Measurements from ENCODE around the gene NTRK1. TPM values are rescaled to one million over a fixed set of nuclear protein-coding genes. Genes with fewer than 3 reads are reported as not detected.
A peak's percentile ranks its signal among the peaks of the same experiment; 100 is the strongest.
"Not testable (repeated sequence)": the region's sequence is repeated elsewhere in the genome, so short reads cannot be mapped to it uniquely, and the experiment has no call there.

NTRK1 gene
- total and polyA plus RNA-seq, 2 donors (not counting 1 experiment from before 2014, with no cell fraction given) = not detected

DNA sequence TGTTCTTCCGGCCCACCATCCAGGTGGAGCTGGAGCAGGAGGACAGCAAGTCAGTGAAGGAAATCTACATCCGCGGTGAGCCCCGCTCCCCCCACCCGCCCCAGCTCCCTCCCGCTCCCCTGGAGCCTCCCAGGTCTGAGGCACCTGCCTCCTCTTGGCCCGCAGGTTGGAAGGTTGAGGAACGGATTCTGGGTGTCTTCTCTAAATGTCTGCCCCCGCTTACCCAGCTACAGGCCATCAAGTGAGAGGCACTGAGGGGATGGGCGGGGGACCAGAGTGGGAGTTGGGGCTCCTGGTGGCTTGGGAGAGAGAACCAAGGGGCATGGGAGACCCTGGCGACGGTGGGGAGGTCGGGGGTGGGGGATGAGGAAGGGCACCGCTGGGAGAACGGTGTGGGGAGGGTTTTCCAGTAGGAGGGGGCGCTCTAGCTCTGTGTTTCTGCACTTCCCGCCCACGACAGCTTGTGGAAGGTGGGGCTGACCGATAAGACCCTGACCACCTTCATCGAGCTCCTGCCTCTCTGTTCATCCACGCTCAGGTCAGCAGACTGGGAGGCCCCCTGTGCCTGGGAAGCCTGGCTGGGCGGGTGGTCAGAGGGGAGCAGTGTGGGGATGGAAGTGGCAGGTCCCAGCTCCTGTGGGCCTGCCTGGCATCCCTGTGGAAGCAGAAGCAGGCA, 64.0 kb downstream of the NTRK1 start:
- H3K27ac ChIP-seq (ENCODE audit: insufficient read depth, low read length) = no peak overlapping the region
- no peak overlapping the region for H3K4me3 ChIP-seq (replicated peaks in 1 of 4; ENCODE audit: control extremely low read depth in 1 of 4, insufficient read depth in 1 of 4, low read depth in 3 of 4, low read length in 4 of 4)
- no peaks in the 10 kb centered on the region for H3K9me3 ChIP-seq (ENCODE audit: control insufficient read depth, insufficient read depth, low read depth, low read length)
- DNase-seq (ENCODE audit: low read depth in 2 of 2) = no peak
- no peak overlapping the region for H3K9ac ChIP-seq (ENCODE audit: insufficient read depth, low read length)
- TF ChIP-seq, protein P1, sequence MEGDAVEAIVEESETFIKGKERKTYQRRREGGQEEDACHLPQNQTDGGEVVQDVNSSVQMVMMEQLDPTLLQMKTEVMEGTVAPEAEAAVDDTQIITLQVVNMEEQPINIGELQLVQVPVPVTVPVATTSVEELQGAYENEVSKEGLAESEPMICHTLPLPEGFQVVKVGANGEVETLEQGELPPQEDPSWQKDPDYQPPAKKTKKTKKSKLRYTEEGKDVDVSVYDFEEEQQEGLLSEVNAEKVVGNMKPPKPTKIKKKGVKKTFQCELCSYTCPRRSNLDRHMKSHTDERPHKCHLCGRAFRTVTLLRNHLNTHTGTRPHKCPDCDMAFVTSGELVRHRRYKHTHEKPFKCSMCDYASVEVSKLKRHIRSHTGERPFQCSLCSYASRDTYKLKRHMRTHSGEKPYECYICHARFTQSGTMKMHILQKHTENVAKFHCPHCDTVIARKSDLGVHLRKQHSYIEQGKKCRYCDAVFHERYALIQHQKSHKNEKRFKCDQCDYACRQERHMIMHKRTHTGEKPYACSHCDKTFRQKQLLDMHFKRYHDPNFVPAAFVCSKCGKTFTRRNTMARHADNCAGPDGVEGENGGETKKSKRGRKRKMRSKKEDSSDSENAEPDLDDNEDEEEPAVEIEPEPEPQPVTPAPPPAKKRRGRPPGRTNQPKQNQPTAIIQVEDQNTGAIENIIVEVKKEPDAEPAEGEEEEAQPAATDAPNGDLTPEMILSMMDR (conservative IDR thresholded peaks at IDR 0.05 in 1 of 2, IDR thresholded peaks at IDR 0.05 in 1 of 2; ENCODE audit: low read depth in 1 of 2, low read length in 2 of 2) = no peak
- TF ChIP-seq EZH2 (IDR thresholded peaks at IDR 0.05; ENCODE audit: low read length, missing control alignments) = no peak
- H3K79me2 ChIP-seq (ENCODE audit: control insufficient read depth, insufficient read depth, low read length) = no peaks in the 10 kb centered on the region
- peaks cover 28% of the 10 kb centered on the region for H3K27me3 ChIP-seq (ENCODE audit: control insufficient read depth, insufficient read depth, low read length)
- H4K20me1 ChIP-seq (ENCODE audit: control insufficient read depth, extremely low read depth, insufficient read depth, low read length) = no peaks in the 10 kb centered on the region
- no peaks in the 10 kb centered on the region for H3K36me3 ChIP-seq (ENCODE audit: control insufficient read depth, insufficient read depth, low read length)
- no peak overlapping the region for H3K4me2 ChIP-seq (ENCODE audit: extremely low read depth, insufficient read depth, low read length)
- peaks cover 5% of the 10 kb centered on the region for H3K4me1 ChIP-seq (ENCODE audit: control insufficient read depth, extremely low read depth, insufficient read depth, low read length)
- H2AFZ ChIP-seq (ENCODE audit: low read length) = no peak overlapping the region

DNA sequence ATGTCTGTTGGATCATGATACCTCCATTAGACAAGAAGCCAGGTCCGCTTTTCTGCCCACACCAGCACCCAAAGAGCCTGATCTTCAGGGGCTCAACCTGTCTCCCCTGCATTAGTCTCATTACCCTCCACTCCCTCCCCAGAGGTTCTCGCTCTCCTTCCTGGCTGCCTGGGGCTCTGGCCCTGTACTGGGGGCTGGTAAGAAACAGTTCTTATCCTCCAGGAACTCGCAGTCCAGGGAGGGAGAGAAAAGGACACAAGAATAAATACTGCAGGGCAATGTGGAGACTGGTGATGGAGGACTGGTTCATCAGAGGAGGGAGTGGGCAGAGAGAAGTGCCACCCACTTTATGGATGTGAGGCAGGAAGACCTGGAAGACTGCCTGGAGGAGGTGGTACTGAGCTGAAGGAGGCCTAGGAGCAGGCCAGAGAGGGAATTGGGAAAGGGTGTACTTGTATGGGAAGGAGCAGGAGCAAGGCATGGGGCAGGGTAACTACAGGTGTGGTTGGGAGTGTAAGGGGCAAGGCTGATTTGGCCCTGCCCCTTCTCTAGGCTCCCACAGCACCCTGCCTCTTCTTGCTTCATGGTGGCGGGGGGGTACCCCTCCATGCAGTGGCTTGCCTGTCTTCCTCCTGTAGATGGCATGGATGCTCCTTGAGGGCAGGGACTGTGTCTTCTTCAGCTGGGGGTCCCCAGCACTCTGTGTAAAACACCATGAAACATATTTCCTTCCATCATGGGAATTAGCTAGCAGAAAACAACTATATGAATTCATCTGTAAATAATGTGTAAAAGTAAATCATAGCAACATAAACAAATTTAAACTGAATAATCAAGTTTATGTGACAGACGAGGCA, 64.7 kb downstream of the NTRK1 start:
- Histone ChIP-seq H3K4me2 (ENCODE audit: extremely low read depth, insufficient read depth, low read length) (no peak overlapping the region), H3K9ac (ENCODE audit: insufficient read depth, low read length) (no peak overlapping the region), H3K4me1 (ENCODE audit: control insufficient read depth, extremely low read depth, insufficient read depth, low read length) (no peaks in the 10 kb centered on the region), H3K9me3 (ENCODE audit: control insufficient read depth, insufficient read depth, low read depth, low read length) (no peaks in the 10 kb centered on the region), H3K27me3 (ENCODE audit: control insufficient read depth, insufficient read depth, low read length) (peaks cover 28% of the 10 kb centered on the region), H3K27ac (ENCODE audit: insufficient read depth, low read length) (no peak overlapping the region), H3K4me3 (replicated peaks in 1 of 4; ENCODE audit: control extremely low read depth in 1 of 4, insufficient read depth in 1 of 4, low read depth in 3 of 4, low read length in 4 of 4) (no peak overlapping the region), H3K79me2 (ENCODE audit: control insufficient read depth, insufficient read depth, low read length) (no peaks in the 10 kb centered on the region), H2AFZ (ENCODE audit: low read length) (no peak overlapping the region), H3K36me3 (ENCODE audit: control insufficient read depth, insufficient read depth, low read length) (no peaks in the 10 kb centered on the region), H4K20me1 (ENCODE audit: control insufficient read depth, extremely low read depth, insufficient read depth, low read length) (no peaks in the 10 kb centered on the region)
- no peak for DNase-seq (ENCODE audit: low read depth in 2 of 2)
- TF ChIP-seq, protein P1 (conservative IDR thresholded peaks at IDR 0.05 in 1 of 2, IDR thresholded peaks at IDR 0.05 in 1 of 2; ENCODE audit: low read depth in 1 of 2, low read length in 2 of 2) = no peak
- TF ChIP-seq EZH2 (IDR thresholded peaks at IDR 0.05; ENCODE audit: low read length, missing control alignments) = no peak

DNA sequence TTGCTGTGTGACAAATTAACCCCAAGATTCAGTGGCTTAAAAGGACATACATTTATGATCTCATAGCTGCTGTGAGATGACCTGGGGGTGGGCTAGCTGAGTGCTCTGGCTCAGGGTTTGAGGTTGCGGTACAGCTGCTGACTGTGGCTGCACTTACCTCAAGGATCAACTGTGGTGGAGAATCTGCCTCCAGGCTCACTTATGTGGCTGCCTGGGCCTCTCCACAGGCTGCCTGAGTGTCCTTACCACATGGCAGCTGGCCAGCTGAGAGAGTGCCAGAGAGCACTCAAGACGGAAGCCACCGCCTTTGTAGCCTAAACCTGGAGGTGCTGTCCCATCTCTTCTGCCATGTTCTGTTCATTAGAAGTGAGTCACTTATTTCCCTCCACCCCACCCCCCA, 65.5 kb downstream of the NTRK1 start:
- no peaks in the 10 kb centered on the region for H3K79me2 ChIP-seq (ENCODE audit: control insufficient read depth, insufficient read depth, low read length)
- no peak overlapping the region for H3K9ac ChIP-seq (ENCODE audit: insufficient read depth, low read length)
- H3K27ac ChIP-seq (ENCODE audit: insufficient read depth, low read length) = no peak overlapping the region
- H3K4me1 ChIP-seq (ENCODE audit: control insufficient read depth, extremely low read depth, insufficient read depth, low read length) = no peaks in the 10 kb centered on the region
- DNase-seq (ENCODE audit: low read depth in 2 of 2) = peak; percentile 46 to 81
- peaks cover 23% of the 10 kb centered on the region for H3K27me3 ChIP-seq (ENCODE audit: control insufficient read depth, insufficient read depth, low read length)
- no peaks in the 10 kb centered on the region for H4K20me1 ChIP-seq (ENCODE audit: control insufficient read depth, extremely low read depth, insufficient read depth, low read length)
- no peak overlapping the region for H2AFZ ChIP-seq (ENCODE audit: low read length)
- TF ChIP-seq, protein P1 (conservative IDR thresholded peaks at IDR 0.05 in 1 of 2, IDR thresholded peaks at IDR 0.05 in 1 of 2; ENCODE audit: low read depth in 1 of 2, low read length in 2 of 2) = no peak
- TF ChIP-seq EZH2 (IDR thresholded peaks at IDR 0.05; ENCODE audit: low read length, missing control alignments) = no peak
- H3K36me3 ChIP-seq (ENCODE audit: control insufficient read depth, insufficient read depth, low read length) = no peaks in the 10 kb centered on the region
- no peaks in the 10 kb centered on the region for H3K9me3 ChIP-seq (ENCODE audit: control insufficient read depth, insufficient read depth, low read depth, low read length)
- H3K4me3 ChIP-seq (replicated peaks in 1 of 4; ENCODE audit: control extremely low read depth in 1 of 4, insufficient read depth in 1 of 4, low read depth in 3 of 4, low read length in 4 of 4) = no peak overlapping the region
- H3K4me2 ChIP-seq (ENCODE audit: extremely low read depth, insufficient read depth, low read length) = no peak overlapping the region

DNA sequence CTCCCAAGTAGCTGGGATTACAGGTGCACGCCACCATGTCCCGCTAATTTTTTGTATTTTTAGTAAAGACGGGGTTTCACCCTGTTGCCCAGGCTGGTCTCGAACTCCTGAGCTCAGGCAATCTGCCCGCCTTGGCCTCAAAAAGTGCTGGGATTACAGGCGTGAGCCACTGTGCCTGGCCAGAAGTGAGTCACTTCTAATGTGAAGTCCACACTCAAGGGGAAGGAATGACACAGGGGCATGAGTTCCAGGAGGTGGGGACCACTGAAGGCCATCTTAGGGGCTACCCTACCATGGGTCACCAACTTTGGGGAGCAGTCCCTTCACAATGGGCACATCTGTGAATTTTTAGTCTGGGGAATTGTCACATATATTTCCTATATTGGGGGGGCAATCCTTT, 66.0 kb downstream of the NTRK1 start:
- peak in 1 of 2 donors; percentile 23 for DNase-seq (ENCODE audit: low read depth in 2 of 2)
- H3K27me3 ChIP-seq (ENCODE audit: control insufficient read depth, insufficient read depth, low read length) = peaks cover 19% of the 10 kb centered on the region

More for the DNA sequence above, 66.0 kb downstream of the NTRK1 start:
- not testable (repeated sequence) for H3K4me2 ChIP-seq (ENCODE audit: extremely low read depth, insufficient read depth, low read length); H4K20me1 ChIP-seq (ENCODE audit: control insufficient read depth, extremely low read depth, insufficient read depth, low read length); H3K4me1 ChIP-seq (ENCODE audit: control insufficient read depth, extremely low read depth, insufficient read depth, low read length); H3K79me2 ChIP-seq (ENCODE audit: control insufficient read depth, insufficient read depth, low read length); H2AFZ ChIP-seq (ENCODE audit: low read length); H3K9ac ChIP-seq (ENCODE audit: insufficient read depth, low read length); H3K4me3 ChIP-seq (replicated peaks in 1 of 4; ENCODE audit: control extremely low read depth in 1 of 4, insufficient read depth in 1 of 4, low read depth in 3 of 4, low read length in 4 of 4); H3K36me3 ChIP-seq (ENCODE audit: control insufficient read depth, insufficient read depth, low read length); H3K9me3 ChIP-seq (ENCODE audit: control insufficient read depth, insufficient read depth, low read depth, low read length); H3K27ac ChIP-seq (ENCODE audit: insufficient read depth, low read length)
